ENCODE results near the gene NLRC3.
"Not testable (repeated sequence)": the region's sequence is repeated elsewhere in the genome, so short reads cannot be mapped to it uniquely, and the experiment has no call there.

DNA sequence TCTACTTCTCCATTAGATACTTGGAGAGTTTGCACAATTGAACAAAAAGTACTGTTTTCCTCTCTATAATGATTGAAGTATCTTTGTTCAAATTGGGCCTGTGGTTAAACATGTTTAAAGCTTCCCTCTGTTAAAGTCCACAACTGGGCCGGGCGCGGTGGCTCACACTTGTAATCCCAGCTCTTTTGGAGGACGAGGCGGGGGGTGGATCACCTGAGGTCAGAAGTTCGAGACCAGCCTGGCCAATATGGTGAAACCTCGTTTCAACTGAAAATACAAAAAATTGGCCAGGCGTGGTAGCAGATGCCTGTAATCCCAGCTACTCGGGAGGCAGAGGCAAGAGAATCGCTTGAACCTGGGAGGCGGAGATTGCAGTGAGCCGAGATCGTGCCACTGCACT is 31.8 kb upstream of the NLRC3 start:
- not testable (repeated sequence) for TF ChIP-seq CTCF (IDR thresholded peaks at IDR 0.05; ENCODE audit: insufficient read depth, low read length, poor library complexity, severe bottlenecking); EZH2phosphoT487 (conservative IDR thresholded peaks at IDR 0.05; ENCODE audit: low read length)
